IMR-90 (cell line): Measurements from ENCODE around the gene ACACB. TPM values are rescaled to one million over a fixed set of nuclear protein-coding genes. Genes with fewer than 3 reads are reported as not detected.

ENCODE experiments used
- ATAC-seq: fragments of 200-7000 bp; cut with Tn5 transposase; 2 replicates; pipeline ENCODE4 v1.9.1; 2020; ENCODE audit warnings: low read depth, mild to moderate bottlenecking, moderate library complexity
- BruUV-seq: library from RNA; stranded (reverse); fragments of 400-500 nt; replicated peaks from 2 replicates; lab custom pipeline; 2021; lab: Mats Ljungman, UMichigan
- CTCF ChIA-PET: fragments of 300-600 bp; formaldehyde crosslinking; extraction: SDS; loops from one replicate; lab custom pipeline; 2021; ENCODE audit warnings: antibody characterized with exemption; lab: Yijun Ruan, JAX
- POLR2A ChIA-PET: fragments of 300-600 bp; sonication (Branson Sonifier 250); formaldehyde crosslinking; loops from one replicate; lab custom pipeline; 2022; ENCODE audit warnings: antibody characterized with exemption; ENCODE audit not compliant: unreplicated experiment; lab: Charles Lee
- DNase-seq: peaks from one replicate; pipeline ENCODE4 v3.0.0; 2013
- H2AFZ ChIP-seq: replicated peaks from 2 replicates; pipeline ENCODE3; 2013; ENCODE audit warnings: low read length, mild to moderate bottlenecking; ENCODE audit not compliant: poor library complexity
- H2AK5ac ChIP-seq: 2 replicates; pipeline ENCODE4 v1.6.1; 2013; ENCODE audit warnings: low read depth, low read length, inconsistent platforms
- H2AK9ac ChIP-seq: replicated peaks from 2 replicates; pipeline ENCODE3; 2013; ENCODE audit warnings: mild to moderate bottlenecking, low read depth, low read length, moderate library complexity; ENCODE audit not compliant: poor library complexity
- H2BK120ac ChIP-seq: 2 replicates; pipeline ENCODE4 v1.6.1; 2013; ENCODE audit warnings: low read depth, low read length, inconsistent platforms
- H2BK15ac ChIP-seq: 3 replicates; pipeline ENCODE4 v1.6.1; 2013; ENCODE audit warnings: low read depth, low read length, inconsistent platforms
- H2BK20ac ChIP-seq: 2 replicates; pipeline ENCODE4 v1.6.1; 2013; ENCODE audit warnings: low read depth, mild to moderate bottlenecking, inconsistent platforms, low read length, moderate library complexity
- H2BK5ac ChIP-seq: 2 replicates; pipeline ENCODE4 v1.6.1; 2013; ENCODE audit warnings: mild to moderate bottlenecking, low read depth, low read length, inconsistent platforms; ENCODE audit not compliant: poor library complexity, severe bottlenecking
- H3K14ac ChIP-seq: replicated peaks from 2 replicates; pipeline ENCODE4 v1.6.1; 2013; ENCODE audit warnings: low read depth, low read length, inconsistent platforms
- H3K18ac ChIP-seq: 2 replicates; pipeline ENCODE4 v1.6.1; 2013; ENCODE audit warnings: low read depth, low read length, control low read depth
- H3K23ac ChIP-seq: 2 replicates; pipeline ENCODE4 v1.6.1; 2013; ENCODE audit warnings: low read depth, low read length, inconsistent platforms
- H3K27ac ChIP-seq: 2 replicates; pipeline ENCODE4 v1.5.1; 2013; ENCODE audit warnings: mild to moderate bottlenecking, control low read depth, low read length; ENCODE audit not compliant: insufficient read depth
- H3K27me3 ChIP-seq: 2 replicates; pipeline ENCODE4 v1.6.1; 2013; ENCODE audit warnings: low read length; ENCODE audit not compliant: control insufficient read depth, insufficient read depth
- H3K36me3 ChIP-seq: 2 replicates; pipeline ENCODE4 v1.6.1; 2013; ENCODE audit warnings: low read length, mixed read lengths; ENCODE audit not compliant: control insufficient read depth, insufficient read depth
- H3K4ac ChIP-seq: 2 replicates; pipeline ENCODE4 v1.6.1; 2013; ENCODE audit warnings: low read depth, low read length, inconsistent platforms
- H3K4me1 ChIP-seq: 2 replicates; pipeline ENCODE4 v1.6.1; 2013; ENCODE audit warnings: low read length, mixed read lengths; ENCODE audit not compliant: control insufficient read depth, insufficient read depth
- H3K4me2 ChIP-seq: 2 replicates; pipeline ENCODE4 v1.6.1; 2013; ENCODE audit warnings: low read depth, mild to moderate bottlenecking, control low read depth, low read length, moderate library complexity
- H3K4me3 ChIP-seq: 2 replicates; pipeline ENCODE4 v1.5.1; 2013; ENCODE audit warnings: low read depth, mild to moderate bottlenecking, control low read depth, low read length, moderate library complexity; ENCODE audit not compliant: insufficient read depth
- H3K56ac ChIP-seq: 2 replicates; pipeline ENCODE4 v1.6.1; 2013; ENCODE audit warnings: low read length, inconsistent platforms; ENCODE audit not compliant: insufficient read depth; ENCODE audit errors: extremely low read depth
- H3K79me1 ChIP-seq, 2 experiments: 2 replicates each; pipeline ENCODE4 v1.6.1; 2013; ENCODE audit warnings: low read length in 2 of 2, inconsistent platforms in 1 of 2, low read depth in 1 of 2
- H3K9ac ChIP-seq: 2 replicates; pipeline ENCODE4 v1.6.1; 2013; ENCODE audit warnings: low read depth, low read length, control low read depth
- H3K9me1 ChIP-seq: 2 replicates; pipeline ENCODE4 v1.6.1; 2013; ENCODE audit warnings: low read length, inconsistent platforms; ENCODE audit not compliant: insufficient read depth
- H3K9me3 ChIP-seq: 2 replicates; pipeline ENCODE4 v1.6.1; 2013; ENCODE audit warnings: low read length; ENCODE audit not compliant: control insufficient read depth, insufficient read depth
- H4K20me1 ChIP-seq: 2 replicates; pipeline ENCODE4 v1.6.1; 2013; ENCODE audit warnings: low read length, inconsistent platforms; ENCODE audit not compliant: insufficient read depth
- H4K5ac ChIP-seq: 2 replicates; pipeline ENCODE4 v1.6.1; 2013; ENCODE audit warnings: mild to moderate bottlenecking, low read depth, low read length, control low read depth
- H4K8ac ChIP-seq, 2 experiments: 2 replicates each; pipeline ENCODE4 v1.6.1; 2013; ENCODE audit warnings: low read depth in 2 of 2, low read length in 2 of 2, control low read depth in 1 of 2, inconsistent platforms in 1 of 2
- H4K91ac ChIP-seq: 2 replicates; pipeline ENCODE4 v1.6.1; 2013; ENCODE audit warnings: low read depth, low read length, inconsistent platforms; ENCODE audit not compliant: insufficient read depth
- NFE2L2 ChIP-seq: fragments of 150-350 bp; IDR thresholded peaks from 2 replicates; pipeline ENCODE4 v1.6.1; 2016; ENCODE audit warnings: low read depth, mild to moderate bottlenecking, low read length
- POLR2A ChIP-seq: IDR thresholded peaks from 2 replicates; pipeline ENCODE4 v1.6.1; 2012; ENCODE audit warnings: mild to moderate bottlenecking, low read depth, low read length
- RCOR1 ChIP-seq: IDR thresholded peaks from 2 replicates; pipeline ENCODE4 v1.6.1; 2012; ENCODE audit warnings: mild to moderate bottlenecking, low read length, improper control_type of control experiment; ENCODE audit not compliant: insufficient replicate concordance
- RFX5 ChIP-seq: IDR thresholded peaks from 2 replicates; pipeline ENCODE4 v1.8.0; 2012; ENCODE audit warnings: low read depth, mild to moderate bottlenecking, low read length, moderate library complexity
- WGBS, 2 experiments: methylation state at CpG; one replicate each; pipeline versions ENCODE4 v1.1.5 to v1.1.7; 2013; ENCODE audit warnings: missing lambda C conversion rate in 2 of 2; ENCODE audit not compliant: insufficient read length in 1 of 2; ENCODE audit errors: extremely low coverage in 2 of 2; 5-methylcytosine and 5-hydroxymethylcytosine counted together
- dilution Hi-C: fragments of 300-500 bp; cut with HindIII; formaldehyde crosslinking; loops from one replicate; pipeline ENCODE4 v1.14.3; 2018; ENCODE audit warnings: low sequenced_read_pairs; ENCODE audit not compliant: unreplicated experiment
- in situ Hi-C: fragments of 300-500 bp; cut with MboI; formaldehyde crosslinking; loops from 3 replicates; pipeline ENCODE4 v1.14.3; 2019; ENCODE audit warnings: low sequenced_read_pairs, inconsistent platforms, mixed read lengths
- intact Hi-C: fragments of 100-400 bp; cut with micrococcal nuclease; formaldehyde crosslinking; loops from 2 replicates; pipeline ENCODE4 v1.10.0; 2022
- polyA plus RNA-seq, 3 experiments: library from polyadenylated mRNA; depleted of rRNA; stranded (reverse); fragments of >200 nt; gene quantifications; 2 replicates each; pipeline ENCODE4 v1.2.3, GENCODE V29; 2012; ENCODE audit warnings: low replicate concordance in 1 of 3
- total RNA-seq: library from RNA; depleted of rRNA; stranded (reverse); fragments of >200 nt; gene quantifications from 2 replicates; pipeline ENCODE4 v1.2.3, GENCODE V29; 2012

The ACACB gene
- total and polyA plus RNA-seq, 2 of the 4 experiments (the other 2 are of a cell fraction) = 2.0 to 2.1 TPM

- H3K27ac ChIP-seq = no peak overlapping the region
- H4K5ac ChIP-seq = no peak overlapping the region
- no peak overlapping the region for H2BK20ac ChIP-seq
- no peak overlapping the region for H2AK5ac ChIP-seq
- dilution Hi-C loops (no loop called here), in situ Hi-C loops (no loop called here), intact Hi-C loops (loop anchor here (2.0 kb wide), 1 partner anchor 43 kb away; no protein-coding TSS in a partner anchor)
- no peaks in the 10 kb centered on the region for H3K4me1 ChIP-seq
- no peak overlapping the region for H4K91ac ChIP-seq
- no peak for DNase-seq
- no peak overlapping the region for H3K4me3 ChIP-seq
- H2BK120ac ChIP-seq = no peak overlapping the region
- no peak overlapping the region for H3K14ac ChIP-seq
- POLR2A ChIA-PET = no interaction called here
- H3K18ac ChIP-seq = no peak overlapping the region
- H3K56ac ChIP-seq = no peak overlapping the region
- no peak overlapping the region for H2AK9ac ChIP-seq
- H2BK15ac ChIP-seq = no peak overlapping the region
- CTCF ChIA-PET = no interaction called here
- no peak overlapping the region for H2BK5ac ChIP-seq
- H4K8ac ChIP-seq = no peak overlapping the region
- H3K79me1 ChIP-seq = no peaks in the 10 kb centered on the region
- H3K9me1 ChIP-seq = no peaks in the 10 kb centered on the region
- peaks cover 4% of the 10 kb centered on the region; the same call in 1 of the 2 replicates for H3K27me3 ChIP-seq
- H3K9ac ChIP-seq = no peak overlapping the region
- H3K23ac ChIP-seq = no peak overlapping the region
- H3K4ac ChIP-seq = no peak overlapping the region
- H3K4me2 ChIP-seq = no peak overlapping the region
- no peak for ATAC-seq
- TF ChIP-seq POLR2A (no peak), RFX5 (no peak), NFE2L2 (no peak), RCOR1 (no peak)
- no peaks in the 10 kb centered on the region for H3K9me3 ChIP-seq
- H4K20me1 ChIP-seq = no peaks in the 10 kb centered on the region
- no TSS peak for BruUV-seq
- WGBS, 2 experiments = no CpG with 5 or more reads among the region's 16 CpGs
- no peaks in the 10 kb centered on the region for H3K36me3 ChIP-seq
- no peak overlapping the region for H2AFZ ChIP-seq
These were observed 171.6 kb downstream of the ACACB start for GRCh38 chr12:109287811-109288469.
